Measurements from ENCODE around the gene C12orf60.

Gene C12orf60

DNA sequence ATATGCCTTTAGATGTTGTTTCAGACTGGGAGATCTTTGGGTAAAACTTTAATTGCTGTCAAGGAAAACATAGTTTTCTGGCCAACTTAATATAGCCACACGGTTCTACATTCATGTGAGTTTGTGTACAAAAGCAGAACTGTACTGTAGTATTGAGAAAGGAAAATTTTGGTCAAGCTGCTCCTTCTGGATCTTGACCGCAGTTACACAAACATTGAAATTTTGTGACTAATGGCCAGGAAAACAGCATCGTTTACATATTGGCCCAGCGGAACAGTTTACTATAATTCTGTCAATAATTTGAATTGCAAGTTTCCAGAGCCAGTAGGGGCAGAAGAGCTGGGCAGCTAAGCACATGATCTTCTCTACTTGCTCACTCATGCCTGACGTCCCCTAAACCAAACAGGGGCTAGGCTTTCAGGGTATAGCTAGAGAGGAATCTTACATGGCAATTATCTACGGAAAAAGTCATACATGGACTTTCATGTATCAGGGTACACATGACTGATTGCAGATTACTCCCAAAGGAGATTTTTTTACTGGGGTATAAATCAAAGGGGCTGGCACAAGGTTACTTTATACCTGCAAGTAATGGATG lies 51.2 kb downstream of the C12orf60 start:
- TF ChIP-seq POLR2A (IDR thresholded peaks at IDR 0.05; ENCODE audit: low read length) (no peak), GATA1 (IDR thresholded peaks at IDR 0.05; ENCODE audit: low read depth, low read length) (no peak)
- DNase-seq, result no peak

DNA sequence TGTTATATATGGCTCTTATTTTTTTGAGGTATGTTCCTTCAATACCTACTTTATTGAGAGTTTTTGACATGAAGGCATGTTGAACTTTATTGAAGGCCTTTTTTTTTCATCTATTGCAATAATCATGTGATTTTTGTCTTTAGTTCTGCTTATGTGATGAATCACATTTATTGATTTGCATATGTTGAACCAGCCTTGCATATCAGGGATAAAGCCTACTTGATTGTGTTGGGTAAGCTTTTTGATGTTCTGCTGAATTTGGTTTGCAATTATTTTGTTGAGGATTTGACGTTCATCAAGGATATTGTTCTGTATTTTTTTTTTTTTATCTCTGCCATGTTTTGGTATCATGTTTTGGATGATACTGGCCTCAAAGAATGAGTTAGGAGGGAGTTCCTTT lies 55.0 kb downstream of the C12orf60 start:
- no peak for DNase-seq
- TF ChIP-seq GATA1 (IDR thresholded peaks at IDR 0.05; ENCODE audit: low read depth, low read length), result no peak
- TF ChIP-seq POLR2A (IDR thresholded peaks at IDR 0.05; ENCODE audit: low read length), result no peak

DNA sequence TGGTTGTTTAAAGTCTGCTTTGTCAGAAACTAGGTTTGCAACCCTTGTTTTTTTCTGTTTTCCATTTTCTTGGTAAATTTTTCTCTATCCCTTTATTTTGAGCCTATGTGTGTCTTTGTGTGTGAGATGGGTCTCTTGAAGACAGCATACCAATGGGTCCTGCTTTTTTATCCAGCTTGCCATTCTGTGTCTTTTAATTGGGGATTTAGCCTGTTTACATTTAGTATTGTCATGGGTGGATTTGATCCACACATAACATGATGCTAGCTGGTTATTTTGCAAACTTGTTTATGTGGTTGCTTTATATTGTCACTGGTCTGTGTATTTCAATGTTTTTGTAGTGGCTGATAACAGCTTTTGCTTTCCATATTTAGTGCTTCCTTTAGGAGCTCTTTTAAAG lies 57.0 kb downstream of the C12orf60 start:
- TF ChIP-seq POLR2A (IDR thresholded peaks at IDR 0.05; ENCODE audit: low read length), result no peak
- TF ChIP-seq GATA1 (IDR thresholded peaks at IDR 0.05; ENCODE audit: low read depth, low read length), result no peak
- DNase-seq, result no peak

DNA sequence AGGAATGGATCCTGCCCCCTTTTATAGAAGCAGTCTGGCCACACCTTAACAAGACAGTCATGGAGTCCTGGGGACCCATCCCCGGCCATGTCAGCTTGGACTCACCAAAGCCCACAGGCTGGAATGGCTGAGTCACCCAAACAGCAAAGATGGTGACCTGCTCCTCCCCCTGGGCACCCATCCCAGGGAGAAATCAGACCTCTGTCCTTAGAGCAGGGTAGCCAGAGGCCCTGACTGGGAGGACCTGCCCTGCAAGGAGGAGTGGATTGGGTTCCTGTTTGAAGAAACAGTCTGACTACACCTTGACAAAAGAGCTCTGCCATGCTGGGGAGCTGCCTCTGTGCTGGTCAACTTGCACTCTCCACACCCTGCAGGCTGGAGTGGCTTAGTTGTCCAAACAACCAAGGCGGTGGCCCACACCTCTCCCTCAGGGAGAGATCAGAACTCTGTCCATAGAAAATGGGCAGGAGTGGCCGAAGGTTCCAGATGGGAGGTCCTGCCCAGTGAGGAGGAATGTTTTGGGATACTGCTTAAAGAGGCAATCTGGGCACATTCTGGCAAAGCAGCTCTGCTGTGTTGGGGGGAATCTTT lies 65.5 kb downstream of the C12orf60 start:
- DNase-seq, result peak; percentile 12 to 33
- TF ChIP-seq GATA1 (IDR thresholded peaks at IDR 0.05; ENCODE audit: low read depth, low read length), result no peak
- TF ChIP-seq POLR2A (IDR thresholded peaks at IDR 0.05; ENCODE audit: low read length), result no peak

DNA sequence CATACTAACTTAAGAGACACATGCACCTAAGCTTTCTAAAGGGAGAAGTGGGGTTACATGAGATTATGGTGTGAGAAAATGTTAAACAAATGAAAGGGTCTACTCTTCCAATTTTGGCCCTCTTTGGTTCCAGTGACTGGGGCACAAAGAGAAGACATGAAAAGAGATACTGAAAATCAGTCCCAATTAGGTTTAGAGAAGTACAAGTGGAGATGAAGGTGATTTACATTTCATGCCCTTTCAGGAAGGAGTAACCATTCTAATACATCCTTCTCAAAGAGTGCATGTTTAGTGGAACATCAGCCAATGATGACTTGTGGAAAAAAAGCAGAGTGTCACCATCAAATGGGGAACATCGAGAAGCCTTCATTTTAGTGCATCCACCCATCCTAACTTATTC lies 67.8 kb downstream of the C12orf60 start:
- no peak for TF ChIP-seq POLR2A (IDR thresholded peaks at IDR 0.05; ENCODE audit: low read length)
- no peak for TF ChIP-seq GATA1 (IDR thresholded peaks at IDR 0.05; ENCODE audit: low read depth, low read length)
- DNase-seq, result no peak

DNA sequence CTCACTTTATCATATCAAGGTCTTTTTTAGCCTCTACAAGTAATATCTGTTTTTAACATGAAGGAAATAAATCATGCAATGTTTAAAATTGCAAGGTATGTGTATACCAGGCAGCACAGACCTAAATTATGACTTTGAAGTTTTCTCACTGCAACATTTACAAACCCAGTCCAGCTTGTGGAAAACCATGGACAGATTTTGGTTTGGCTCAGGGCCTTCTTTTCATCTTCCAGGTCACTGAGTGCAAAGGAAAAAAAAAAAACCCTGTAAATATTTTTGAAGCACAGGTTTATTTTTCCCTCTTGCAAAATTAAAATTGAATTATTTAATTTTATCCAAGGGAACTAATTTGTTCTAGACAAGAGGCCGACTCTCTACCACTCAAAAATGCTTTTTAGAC lies 68.4 kb downstream of the C12orf60 start:
- no peak for DNase-seq
- TF ChIP-seq GATA1 (IDR thresholded peaks at IDR 0.05; ENCODE audit: low read depth, low read length) (no peak), POLR2A (IDR thresholded peaks at IDR 0.05; ENCODE audit: low read length) (no peak)

DNA sequence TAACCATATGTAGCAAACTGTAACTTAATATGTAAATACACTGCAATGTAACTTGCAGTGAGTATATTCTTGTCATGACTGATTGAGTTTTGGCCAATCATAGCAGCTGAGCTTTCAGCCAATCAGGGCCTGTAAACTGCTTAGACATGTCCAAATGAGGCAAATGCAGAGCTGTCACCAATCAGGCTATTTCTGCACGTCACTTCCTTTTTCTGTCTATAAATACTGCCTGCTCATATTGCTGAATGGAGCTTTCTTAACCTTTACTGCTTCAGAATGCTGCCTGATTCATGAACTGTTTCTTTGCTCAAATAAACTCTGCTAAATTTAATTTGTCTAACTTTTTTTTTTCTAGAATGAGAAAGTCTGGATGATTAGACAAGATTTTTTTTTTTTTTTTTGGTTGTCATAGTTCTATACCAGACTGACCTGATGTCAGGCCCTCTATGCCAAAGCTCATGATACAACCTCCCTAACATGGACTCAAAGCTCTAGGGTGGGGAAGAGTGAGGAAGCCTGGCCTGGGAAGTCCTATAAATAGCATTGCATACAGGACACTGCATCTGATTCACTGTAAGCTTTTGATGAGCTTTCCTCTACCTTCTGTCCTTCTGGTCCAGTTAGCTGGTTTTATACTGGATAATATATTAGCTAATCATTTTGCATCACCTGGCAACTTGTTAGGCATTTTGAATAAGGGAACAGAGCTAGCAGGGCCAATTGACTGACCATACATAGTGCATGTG lies 70.1 kb downstream of the C12orf60 start:
- DNase-seq, result peak; percentile 8 to 14
- TF ChIP-seq POLR2A (IDR thresholded peaks at IDR 0.05; ENCODE audit: low read length) (no peak), GATA1 (IDR thresholded peaks at IDR 0.05; ENCODE audit: low read depth, low read length) (no peak)

Data from erythroblast (primary cell).